GM12878 (cell line): ENCODE measurements around the gene CENPP.

ENCODE experiments used
- BACH1 ChIP-seq: fragments of 450-650 bp; IDR thresholded peaks from 2 replicates; pipeline ENCODE4 v1.6.1; 2017; ENCODE audit warnings: mild to moderate bottlenecking, borderline replicate concordance
- CHD4 ChIP-seq: fragments of 200-600 bp; sonication (generic); IDR thresholded peaks from 2 replicates; pipeline ENCODE4 v1.6.1; 2016; ENCODE audit warnings: mild to moderate bottlenecking
- TF ChIP-seq, protein P1 (sequence below): IDR thresholded peaks from 2 replicates; pipeline ENCODE4 v1.6.1; 2011; ENCODE audit warnings: borderline replicate concordance, low read depth, mild to moderate bottlenecking, moderate library complexity, mixed read lengths, low read length; ENCODE audit not compliant: insufficient read depth; ENCODE audit errors: extremely low read length
- TF ChIP-seq, protein P2 (sequence below), 3 experiments: IDR thresholded peaks in 2 of 3; conservative IDR thresholded peaks in 1 of 3; 2 replicates each; pipeline ENCODE4 v1.5.1; 2011; ENCODE audit warnings: low read depth in 3 of 3, low read length in 3 of 3, mild to moderate bottlenecking in 3 of 3, control low read depth in 2 of 3, moderate library complexity in 2 of 3, inconsistent platforms in 1 of 3, mixed read lengths in 1 of 3; ENCODE audit not compliant: control insufficient read depth in 2 of 3, insufficient read depth in 1 of 3; ENCODE audit errors: extremely low read depth in 1 of 3

DNA sequence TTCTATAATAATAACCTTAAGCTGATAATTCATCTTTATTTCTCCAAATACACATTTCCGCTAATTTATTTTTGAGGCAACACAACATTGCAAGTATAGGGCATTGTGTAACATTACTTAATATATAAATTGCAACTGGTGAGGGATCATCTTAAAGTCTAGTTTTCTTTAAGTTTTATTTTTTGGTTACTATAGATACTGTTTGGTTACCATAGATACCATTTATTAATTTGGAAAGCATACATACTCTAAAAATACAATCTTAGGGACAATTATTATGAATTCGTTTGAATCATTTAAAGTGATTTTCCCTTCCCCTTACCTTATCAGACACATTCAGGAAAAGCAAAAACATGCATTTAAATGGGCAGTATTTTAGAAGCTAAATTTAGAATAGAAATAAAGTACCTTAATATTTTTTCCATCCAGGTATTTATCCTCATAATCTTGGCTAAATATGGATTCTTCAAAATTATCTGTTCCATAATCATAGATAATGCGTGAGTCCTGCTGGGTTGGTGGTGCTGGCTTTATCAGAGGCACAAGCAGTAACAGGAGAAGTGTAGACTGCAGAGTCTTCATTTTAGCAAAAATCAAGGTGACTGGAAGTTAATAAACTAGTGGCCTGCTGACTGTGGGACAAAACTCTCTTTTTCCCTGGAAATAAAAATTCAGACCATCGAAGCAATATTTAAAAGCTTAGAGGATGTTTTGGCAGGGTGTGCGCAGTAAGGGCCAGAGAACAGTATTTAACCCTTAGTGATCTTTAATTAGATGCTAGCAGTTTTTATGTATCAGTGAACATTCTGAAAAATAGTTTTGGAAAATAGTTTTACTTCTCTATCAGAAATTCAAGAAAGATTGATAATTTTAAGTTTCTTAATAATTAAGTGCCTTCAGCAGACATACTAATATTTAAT, 77.3 kb downstream of the CENPP start:
- no peak for TF ChIP-seq CHD4
- no peak for TF ChIP-seq BACH1
- TF ChIP-seq, protein P1, sequence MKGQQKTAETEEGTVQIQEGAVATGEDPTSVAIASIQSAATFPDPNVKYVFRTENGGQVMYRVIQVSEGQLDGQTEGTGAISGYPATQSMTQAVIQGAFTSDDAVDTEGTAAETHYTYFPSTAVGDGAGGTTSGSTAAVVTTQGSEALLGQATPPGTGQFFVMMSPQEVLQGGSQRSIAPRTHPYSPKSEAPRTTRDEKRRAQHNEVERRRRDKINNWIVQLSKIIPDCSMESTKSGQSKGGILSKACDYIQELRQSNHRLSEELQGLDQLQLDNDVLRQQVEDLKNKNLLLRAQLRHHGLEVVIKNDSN: no peak
- TF ChIP-seq, protein P2, sequence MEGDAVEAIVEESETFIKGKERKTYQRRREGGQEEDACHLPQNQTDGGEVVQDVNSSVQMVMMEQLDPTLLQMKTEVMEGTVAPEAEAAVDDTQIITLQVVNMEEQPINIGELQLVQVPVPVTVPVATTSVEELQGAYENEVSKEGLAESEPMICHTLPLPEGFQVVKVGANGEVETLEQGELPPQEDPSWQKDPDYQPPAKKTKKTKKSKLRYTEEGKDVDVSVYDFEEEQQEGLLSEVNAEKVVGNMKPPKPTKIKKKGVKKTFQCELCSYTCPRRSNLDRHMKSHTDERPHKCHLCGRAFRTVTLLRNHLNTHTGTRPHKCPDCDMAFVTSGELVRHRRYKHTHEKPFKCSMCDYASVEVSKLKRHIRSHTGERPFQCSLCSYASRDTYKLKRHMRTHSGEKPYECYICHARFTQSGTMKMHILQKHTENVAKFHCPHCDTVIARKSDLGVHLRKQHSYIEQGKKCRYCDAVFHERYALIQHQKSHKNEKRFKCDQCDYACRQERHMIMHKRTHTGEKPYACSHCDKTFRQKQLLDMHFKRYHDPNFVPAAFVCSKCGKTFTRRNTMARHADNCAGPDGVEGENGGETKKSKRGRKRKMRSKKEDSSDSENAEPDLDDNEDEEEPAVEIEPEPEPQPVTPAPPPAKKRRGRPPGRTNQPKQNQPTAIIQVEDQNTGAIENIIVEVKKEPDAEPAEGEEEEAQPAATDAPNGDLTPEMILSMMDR (IDR thresholded peaks at IDR 0.05 in 2 of 3, conservative IDR thresholded peaks at IDR 0.05 in 1 of 3; ENCODE audit: control insufficient read depth in 2 of 3, extremely low read depth in 1 of 3, insufficient read depth in 1 of 3, low read depth in 3 of 3, low read length in 3 of 3): no peak
